Activated CD8-positive, alpha-beta T cell treated with anti-CD3 and anti-CD28 coated beads for 36 hours (primary cell): ENCODE measurements around the gene SLC7A6OS. TPM values are rescaled to one million over a fixed set of nuclear protein-coding genes. Genes with fewer than 3 reads are reported as not detected.
A peak's percentile ranks its signal among the peaks of the same experiment; 100 is the strongest.

ENCODE experiments used
- ATAC-seq: fragments of 200-7000 bp; cut with Tn5 transposase; one replicate; pipeline ENCODE4 v1.10.0; 2021; ENCODE audit warnings: mild to moderate bottlenecking, moderate library complexity
- CTCF ChIA-PET: fragments of 350-600 bp; sonication (Branson Sonifier 250); formaldehyde crosslinking; loops from one replicate; lab custom pipeline; 2021; ENCODE audit warnings: antibody characterized with exemption; lab: Charles Lee
- POLR2A ChIA-PET: fragments of 350-600 bp; sonication (Branson Sonifier 250); formaldehyde crosslinking; loops from one replicate; lab custom pipeline; 2021; ENCODE audit warnings: antibody characterized with exemption; lab: Charles Lee
- DNase-seq: peaks from one replicate; pipeline ENCODE4 v3.0.0-alpha.2; 2020
- H3K27ac Mint-ChIP-seq: one replicate; pipeline ENCODE4 v1.8.0; 2021; ENCODE audit warnings: mild to moderate bottlenecking, mixed read lengths
- H3K27me3 Mint-ChIP-seq: one replicate; pipeline ENCODE4 v1.8.0; 2021; ENCODE audit warnings: mixed read lengths
- H3K36me3 Mint-ChIP-seq: one replicate; pipeline ENCODE4 v1.8.0; 2021; ENCODE audit warnings: low read depth, mixed read lengths
- H3K4me1 Mint-ChIP-seq: one replicate; pipeline ENCODE4 v1.8.0; 2021; ENCODE audit warnings: low read depth, mixed read lengths
- H3K4me3 Mint-ChIP-seq: one replicate; pipeline ENCODE4 v1.8.0; 2021; ENCODE audit warnings: mild to moderate bottlenecking, moderate library complexity, mixed read lengths
- H3K9me3 Mint-ChIP-seq: one replicate; pipeline ENCODE4 v1.8.0; 2021; ENCODE audit warnings: mixed read lengths
- CTCF ChIP-seq: fragments of 200-600 bp; IDR thresholded peaks from one replicate; pipeline ENCODE4 v1.8.0; 2022; ENCODE audit warnings: antibody characterized with exemption, mild to moderate bottlenecking
- intact Hi-C: fragments of 100-400 bp; cut with micrococcal nuclease; formaldehyde crosslinking; loops from one replicate; pipeline ENCODE4 v1.10.0; 2022
- total RNA-seq, 2 experiments: library from RNA; stranded (reverse); gene quantifications; one replicate each; pipeline ENCODE4 v1.2.3, GENCODE V29; 2021

The SLC7A6OS gene
- total RNA-seq, result 10 to 100 TPM; 20.2 to 23.1 TPM

DNA sequence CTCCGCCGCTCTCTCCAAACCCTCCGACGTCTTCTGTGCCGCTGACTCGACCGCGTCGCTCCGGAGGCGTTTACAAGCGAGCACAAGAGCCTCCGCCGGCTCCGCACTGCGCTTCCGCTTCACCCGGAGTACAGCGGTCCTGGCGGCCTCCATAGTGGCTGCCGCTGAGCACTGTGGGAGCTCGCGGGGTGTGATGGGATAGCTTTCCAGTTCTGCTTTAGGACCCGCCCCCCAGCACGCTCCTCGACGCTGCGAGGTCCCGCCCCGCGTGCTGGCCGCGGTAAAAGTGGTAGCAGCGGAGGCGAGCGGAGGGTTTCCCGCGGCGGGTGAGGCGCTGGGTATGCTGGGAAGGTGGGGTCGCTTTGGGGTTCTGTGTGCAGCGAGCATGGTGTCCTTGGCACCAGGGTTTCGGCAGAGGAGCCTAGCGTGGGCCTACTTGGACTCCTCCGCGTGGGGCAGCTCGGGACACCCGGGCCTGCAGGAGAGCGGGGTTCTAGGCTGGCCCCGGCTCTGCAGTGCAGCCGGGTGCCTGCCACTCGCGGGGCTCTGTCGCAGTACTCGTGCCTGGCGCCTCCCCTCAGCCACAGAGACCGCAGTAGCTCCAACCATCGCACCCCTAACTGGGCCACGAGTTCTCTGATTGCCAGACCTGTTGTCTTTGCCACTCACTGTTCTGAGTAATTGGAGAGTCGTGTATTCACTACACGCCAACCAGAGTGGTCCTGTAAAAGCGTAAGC, at the start of gene SLC7A6OS, which contains the start of gene PRMT7:
SLC7A6OS (minus strand) TSS at position 173 of the 738 bp plus-strand sequence; CDS start at position 153, 20 bp downstream.
PRMT7 (plus strand) TSS at position 246 of the 738 bp plus-strand sequence. CDS start 4,961 bp downstream, outside the sequence.
- peaks cover 46% of the 10 kb centered on the region for H3K4me1 Mint-ChIP-seq
- intact Hi-C loops, result loop anchor here (2.0 to 5.0 kb wide), 2 partner anchors 24 to 44 kb away; no protein-coding TSS in a partner anchor
- ChIA-PET POLR2A (interaction anchor here (0.6 to 4.8 kb wide), 22 partner anchors 9 to 218 kb away, joined by 3 to 30 read pairs (median 6); partner anchors contain the start of genes PLA2G15 and SLC7A6), CTCF (interaction anchor here (0.6 to 4.4 kb wide), 11 partner anchors 11 to 81 kb away, joined by 3 to 60 read pairs (median 5); partner anchors contain the start of gene SLC7A6)
- H3K27ac Mint-ChIP-seq, result peak within 1 kb of the TSS; percentile 89
- H3K4me3 Mint-ChIP-seq, result peak within 1 kb of the TSS; percentile 83
- DNase-seq, result peak; percentile 96
- ATAC-seq, result peak; percentile 99
- peaks cover 37% of the 10 kb centered on the region for H3K36me3 Mint-ChIP-seq
- TF ChIP-seq CTCF, result no peak
- no peaks in the 10 kb centered on the region for H3K27me3 Mint-ChIP-seq
- H3K9me3 Mint-ChIP-seq, result no peaks in the 10 kb centered on the region

DNA sequence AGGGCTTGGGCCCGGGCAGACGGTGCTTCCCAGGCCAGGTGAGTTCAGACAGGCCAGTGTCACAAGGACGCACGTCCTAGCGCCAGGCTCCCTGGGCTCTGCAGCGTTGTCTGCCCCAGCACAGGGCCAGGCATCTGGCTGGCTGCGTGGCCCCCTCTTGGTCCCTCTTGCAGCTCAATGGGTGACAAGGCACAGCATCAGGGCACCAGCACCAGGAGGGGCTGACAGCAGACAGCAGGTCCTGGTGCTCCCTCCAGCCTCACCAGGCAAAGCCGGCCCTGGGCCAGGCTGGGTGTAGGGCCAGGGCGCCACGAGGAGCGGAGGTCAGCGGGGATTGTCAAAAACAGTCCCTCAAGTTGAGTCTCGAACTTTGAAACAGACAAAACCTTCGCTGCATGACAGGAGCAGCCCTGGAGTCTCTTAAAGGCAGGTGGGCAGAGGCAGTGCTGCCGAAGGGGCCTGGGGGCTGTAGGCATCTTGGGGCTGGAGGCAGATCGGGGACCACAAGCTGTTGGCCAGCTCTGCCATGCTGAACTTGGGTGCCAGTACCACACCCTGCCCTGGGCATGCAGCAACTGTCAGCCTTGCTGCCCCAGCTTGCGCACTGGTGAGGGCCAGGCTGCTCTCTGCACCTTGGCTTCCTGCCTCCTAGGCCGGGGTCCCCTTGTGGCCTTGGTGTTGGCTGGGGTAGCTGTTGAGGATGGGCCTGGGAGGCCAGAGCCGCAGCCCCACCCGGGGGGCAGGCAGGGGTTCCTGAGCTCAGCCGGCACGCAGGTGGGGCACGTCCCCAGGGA, 48.8 kb upstream of the SLC7A6OS start:
- TF ChIP-seq CTCF, result no peak
- DNase-seq (no peak), ATAC-seq (no peak)
- peaks cover 32% of the 10 kb centered on the region for H3K36me3 Mint-ChIP-seq
- intact Hi-C loops, result loop anchor here (10.0 kb wide), 1 partner anchor 145 kb away; no protein-coding TSS in a partner anchor
- POLR2A ChIA-PET, result interaction anchor here (0.9 to 1.2 kb wide), 4 partner anchors 10 to 98 kb away, joined by 3 to 4 read pairs (median 3); partner anchors contain the start of gene SLC7A6
- peaks cover 32% of the 10 kb centered on the region for H3K4me1 Mint-ChIP-seq
- H3K9me3 Mint-ChIP-seq, result no peaks in the 10 kb centered on the region
- H3K27me3 Mint-ChIP-seq, result no peaks in the 10 kb centered on the region
- CTCF ChIA-PET, result interaction anchor here (0.9 to 5.3 kb wide), 4 partner anchors 8 to 168 kb away, joined by 3 to 28 read pairs (median 4); partner anchors contain the start of gene SLC7A6
- no peak overlapping the region for H3K4me3 Mint-ChIP-seq
- no peak overlapping the region for H3K27ac Mint-ChIP-seq

DNA sequence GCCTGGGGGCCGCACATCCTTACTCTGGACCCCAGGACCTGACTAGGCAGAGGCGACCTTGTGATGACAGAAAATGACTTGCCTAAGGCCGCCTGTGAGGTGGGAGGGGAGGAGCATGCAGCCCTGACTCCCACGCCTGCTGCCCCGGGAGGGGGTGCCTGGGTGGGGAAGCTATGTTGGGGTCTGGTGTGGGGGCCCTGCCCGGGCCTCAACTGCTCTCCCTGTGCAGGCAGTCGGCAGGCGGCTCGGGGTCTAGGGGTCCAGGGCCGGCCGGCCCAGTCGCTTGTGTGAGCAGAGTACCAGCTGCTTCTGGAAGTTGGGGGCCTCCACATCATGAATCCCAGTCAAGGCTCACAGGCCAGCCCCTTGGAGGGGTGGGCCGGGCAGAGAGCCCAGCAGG, 48.2 kb upstream of the SLC7A6OS start:
- ATAC-seq (no peak), DNase-seq (no peak)
- H3K27ac Mint-ChIP-seq, result no peak overlapping the region
- no peak for TF ChIP-seq CTCF
- H3K9me3 Mint-ChIP-seq, result no peaks in the 10 kb centered on the region
- H3K36me3 Mint-ChIP-seq, result peaks cover 37% of the 10 kb centered on the region
- ChIA-PET CTCF (interaction anchor here (1.9 to 5.3 kb wide), 2 partner anchors 9 to 95 kb away, joined by 5 to 28 read pairs; partner anchors contain the start of gene SLC7A6), POLR2A (interaction anchor here (0.7 kb wide), 1 partner anchor 12 kb away, joined by 3 read pairs; no protein-coding TSS in a partner anchor)
- peaks cover 34% of the 10 kb centered on the region for H3K4me1 Mint-ChIP-seq
- H3K4me3 Mint-ChIP-seq, result no peak overlapping the region
- intact Hi-C loops, result no loop called here
- no peaks in the 10 kb centered on the region for H3K27me3 Mint-ChIP-seq

- POLR2A ChIA-PET, result interaction anchor here (1.8 kb wide), 1 partner anchor 12 kb away, joined by 4 read pairs; no protein-coding TSS in a partner anchor
- intact Hi-C loops, result no loop called here
- peaks cover 45% of the 10 kb centered on the region for H3K36me3 Mint-ChIP-seq
- no peak for DNase-seq
- H3K27ac Mint-ChIP-seq, result no peak overlapping the region
- H3K9me3 Mint-ChIP-seq, result no peaks in the 10 kb centered on the region
- H3K4me1 Mint-ChIP-seq, result peaks cover 34% of the 10 kb centered on the region
- no peaks in the 10 kb centered on the region for H3K27me3 Mint-ChIP-seq
- CTCF ChIA-PET, result interaction anchor here (0.9 to 5.3 kb wide), 4 partner anchors 10 to 163 kb away, joined by 3 to 28 read pairs (median 3); no protein-coding TSS in a partner anchor
- TF ChIP-seq CTCF, result no peak
- no peak for ATAC-seq
- no peak overlapping the region for H3K4me3 Mint-ChIP-seq
Observed at GRCh38 chr16:68357923-68358322, 47.2 kb upstream of the SLC7A6OS start.
